OCI-LY3 (cell line): Measurements from ENCODE around the gene SULF2.

Source experiments
- H2AFZ ChIP-seq: fragments of 200-600, 300-600 bp; shearing (Covaris generic); 2 replicates; pipeline ENCODE4 v1.6.0; 2014; ENCODE audit warnings: antibody characterized with exemption, low read depth, low read length
- H3K27ac ChIP-seq: fragments of 200-600, 300-600 bp; sonication (generic); 2 replicates; pipeline ENCODE4 v1.5.1; 2014; ENCODE audit warnings: mild to moderate bottlenecking, low read length, moderate library complexity, mixed read lengths
- H3K27me3 ChIP-seq: fragments of 200-600, 300-600 bp; sonication (generic); 2 replicates; pipeline ENCODE4 v1.6.1; 2014; ENCODE audit warnings: low read depth, low read length, mixed read lengths
- H3K36me3 ChIP-seq: fragments of 200-600, 300-600 bp; sonication (generic); replicated peaks from 2 replicates; pipeline ENCODE3; 2014; ENCODE audit warnings: low read depth, low read length, mixed read lengths
- H3K4me1 ChIP-seq: fragments of 300-600, 200-600 bp; sonication (generic); 2 replicates; pipeline ENCODE4 v1.6.1; 2014; ENCODE audit warnings: low read length, mixed read lengths
- H3K4me2 ChIP-seq: fragments of 200-600, 300-600 bp; sonication (generic); 2 replicates; pipeline ENCODE4 v1.6.1; 2014; ENCODE audit warnings: low read length, mixed read lengths
- H3K4me3 ChIP-seq: fragments of 300-600, 200-600 bp; sonication (generic); 2 replicates; pipeline ENCODE4 v1.5.1; 2014; ENCODE audit warnings: antibody characterized with exemption, mild to moderate bottlenecking, low read length, moderate library complexity
- H3K79me2 ChIP-seq: fragments of 300-600, 200-600 bp; shearing (Covaris generic); 2 replicates; pipeline ENCODE4 v1.6.1; 2014; ENCODE audit warnings: mild to moderate bottlenecking, low read length, mixed read lengths
- H3K9ac ChIP-seq: fragments of 300-600, 200-600 bp; shearing (Covaris generic); 2 replicates; pipeline ENCODE4 v1.6.0; 2014; ENCODE audit warnings: mild to moderate bottlenecking, low read length, moderate library complexity
- H3K9me3 ChIP-seq: fragments of 200-600, 300-600 bp; shearing (Covaris generic); 2 replicates; pipeline ENCODE4 v1.6.1; 2014; ENCODE audit warnings: low read length, mixed read lengths; ENCODE audit not compliant: insufficient read depth
- H4K20me1 ChIP-seq: fragments of 200-600, 300-600 bp; sonication (generic); 2 replicates; pipeline ENCODE4 v1.6.1; 2016; ENCODE audit warnings: low read length, mixed read lengths; ENCODE audit not compliant: insufficient read depth
- CTCF ChIP-seq: fragments of 200-600, 300-600 bp; sonication (generic); IDR thresholded peaks from 2 replicates; pipeline ENCODE4 v1.5.1; 2014; ENCODE audit warnings: antibody characterized with exemption, low read length, low read depth
- EZH2phosphoT487 ChIP-seq: fragments of 200-600 bp; shearing (Covaris generic); IDR thresholded peaks from 2 replicates; pipeline ENCODE4 v1.6.1; 2018; ENCODE audit warnings: antibody characterized with exemption, mixed run types, low read depth

The SULF2 gene

GRCh38 chr20:47675190-47676142, 109.8 kb downstream of the SULF2 start:
- no peaks in the 10 kb centered on the region for H3K36me3 ChIP-seq

GRCh38 chr20:47674686-47675085, 110.6 kb downstream of the SULF2 start:
- no peaks in the 10 kb centered on the region for H3K4me1 ChIP-seq
- H3K79me2 ChIP-seq = no peaks in the 10 kb centered on the region
- H3K9me3 ChIP-seq = no peaks in the 10 kb centered on the region
- H3K27ac ChIP-seq = no peak overlapping the region
- TF ChIP-seq EZH2phosphoT487 = no peak
- TF ChIP-seq CTCF = no peak
- H3K27me3 ChIP-seq = no peaks in the 10 kb centered on the region
- H3K9ac ChIP-seq = no peak overlapping the region
- no peak overlapping the region for H2AFZ ChIP-seq
- H3K4me3 ChIP-seq = no peak overlapping the region
- H4K20me1 ChIP-seq = no peaks in the 10 kb centered on the region
- H3K36me3 ChIP-seq = no peaks in the 10 kb centered on the region
- H3K4me2 ChIP-seq = no peak overlapping the region

More at GRCh38 chr20:47675190-47676142, 109.8 kb downstream of the SULF2 start:
- H3K79me2 ChIP-seq = no peaks in the 10 kb centered on the region
- H3K4me2 ChIP-seq = no peak overlapping the region
- no peak overlapping the region for H2AFZ ChIP-seq
- no peak for TF ChIP-seq EZH2phosphoT487
- TF ChIP-seq CTCF = no peak
- no peak overlapping the region for H3K9ac ChIP-seq
- no peaks in the 10 kb centered on the region for H3K27me3 ChIP-seq
- no peaks in the 10 kb centered on the region for H3K9me3 ChIP-seq
- no peak overlapping the region for H3K27ac ChIP-seq
- H4K20me1 ChIP-seq = no peaks in the 10 kb centered on the region
- H3K4me3 ChIP-seq = no peak overlapping the region
- H3K4me1 ChIP-seq = no peaks in the 10 kb centered on the region

DNA sequence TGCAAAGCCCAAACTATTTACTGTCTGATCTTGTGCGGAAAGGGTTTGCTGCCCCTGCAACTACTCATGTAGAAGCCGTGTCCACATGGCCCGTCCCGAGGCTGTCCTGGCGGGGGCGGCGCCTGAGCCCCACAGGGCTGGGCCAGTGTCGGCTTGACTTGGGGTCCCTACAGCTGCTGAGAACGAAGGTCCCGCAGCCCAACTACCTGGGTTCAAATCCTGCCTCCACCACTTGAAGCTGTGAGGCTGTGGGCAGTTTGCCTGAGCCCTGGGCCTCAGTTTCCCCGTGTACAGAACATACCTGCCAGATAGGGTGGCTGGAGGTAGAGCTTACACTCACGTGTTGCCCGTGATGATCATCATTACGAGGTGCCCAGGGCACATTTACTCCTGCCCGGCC, 111.1 kb downstream of the SULF2 start:
- Histone ChIP-seq H4K20me1 (no peaks in the 10 kb centered on the region), H3K27ac (no peak overlapping the region), H3K4me1 (no peaks in the 10 kb centered on the region), H3K4me3 (no peak overlapping the region), H3K36me3 (no peaks in the 10 kb centered on the region), H3K9me3 (no peaks in the 10 kb centered on the region), H3K27me3 (no peaks in the 10 kb centered on the region), H3K4me2 (no peak overlapping the region), H3K9ac (no peak overlapping the region), H2AFZ (no peak overlapping the region), H3K79me2 (no peaks in the 10 kb centered on the region)
- TF ChIP-seq EZH2phosphoT487 (no peak), CTCF (no peak)

- Histone ChIP-seq H3K27ac (no peak overlapping the region), H3K4me3 (no peak overlapping the region), H3K79me2 (no peaks in the 10 kb centered on the region), H2AFZ (no peak overlapping the region), H3K4me1 (no peaks in the 10 kb centered on the region), H3K9me3 (no peaks in the 10 kb centered on the region), H4K20me1 (no peaks in the 10 kb centered on the region), H3K27me3 (no peaks in the 10 kb centered on the region), H3K36me3 (no peaks in the 10 kb centered on the region), H3K4me2 (no peak overlapping the region), H3K9ac (no peak overlapping the region)
- TF ChIP-seq CTCF (no peak), EZH2phosphoT487 (no peak)
Measured at GRCh38 chr20:47673671-47673955, 111.7 kb downstream of the SULF2 start.
